ENCODE results near the gene SLC25A26. TPM values are rescaled to one million over a fixed set of nuclear protein-coding genes. Genes with fewer than 3 reads are reported as not detected.

The SLC25A26 gene
- total and polyA plus RNA-seq, 7 donors: 17.8 to 42.8 (median 22.4) TPM

- intact Hi-C loops (cut with DNase I): no loop called here
- TF ChIP-seq POLR2AphosphoS5 (IDR thresholded peaks at IDR 0.05) (no peak), POLR2A (IDR thresholded peaks at IDR 0.05) (no peak), EP300 (IDR thresholded peaks at IDR 0.05) (no peak), CTCF (IDR thresholded peaks at IDR 0.05) (no peak)
- no peak for DNase-seq
- no peaks in the 10 kb centered on the region for H3K9me3 ChIP-seq
- H3K27ac ChIP-seq: no peak overlapping the region
- H3K36me3 ChIP-seq: no peaks in the 10 kb centered on the region
- WGBS, 2 donors: 89 to 93% methylated on average over 1 of the region's 1 CpG
- no peak overlapping the region for H3K4me3 ChIP-seq
- peaks cover 0 to 20% (median 11%) of the 10 kb centered on the region in 4 donors for H3K4me1 ChIP-seq
- H3K27me3 ChIP-seq: no peaks in the 10 kb centered on the region
Measured at GRCh38 chr3:66355997-66356396, 135.2 kb downstream of the SLC25A26 start.

GRCh38 chr3:66361356-66361755 is 140.6 kb downstream of the SLC25A26 start:
- Histone ChIP-seq H3K4me3 (no peak overlapping the region), H3K4me1 (peaks cover 0 to 13% (median 5%) of the 10 kb centered on the region in 4 donors), H3K9me3 (no peaks in the 10 kb centered on the region), H3K27me3 (no peaks in the 10 kb centered on the region), H3K36me3 (no peaks in the 10 kb centered on the region), H3K27ac (no peak overlapping the region)
- no peak for DNase-seq
- intact Hi-C loops (cut with DNase I): no loop called here
- 95 to 97% methylated on average over 5 of the region's 5 CpGs for WGBS, 2 donors
- no peak for TF ChIP-seq POLR2A (IDR thresholded peaks at IDR 0.05)
- no peak for TF ChIP-seq EP300 (IDR thresholded peaks at IDR 0.05)
- no peak for TF ChIP-seq CTCF (IDR thresholded peaks at IDR 0.05)
- no peak for TF ChIP-seq POLR2AphosphoS5 (IDR thresholded peaks at IDR 0.05)

GRCh38 chr3:66362541-66362941 is 141.7 kb downstream of the SLC25A26 start:
- Histone ChIP-seq H3K27ac (peak overlapping the region in 2 of 4 donors; percentile 3 to 6), H3K36me3 (no peaks in the 10 kb centered on the region), H3K27me3 (no peaks in the 10 kb centered on the region), H3K9me3 (no peaks in the 10 kb centered on the region), H3K4me1 (peaks cover 0 to 13% (median 5%) of the 10 kb centered on the region in 4 donors), H3K4me3 (no peak overlapping the region)
- WGBS, 2 donors: 88 to 91% methylated on average over 3 of the region's 3 CpGs
- no peak for TF ChIP-seq POLR2AphosphoS5 (IDR thresholded peaks at IDR 0.05)
- TF ChIP-seq POLR2A (IDR thresholded peaks at IDR 0.05): no peak
- no peak for TF ChIP-seq EP300 (IDR thresholded peaks at IDR 0.05)
- TF ChIP-seq CTCF (IDR thresholded peaks at IDR 0.05): no peak
- intact Hi-C loops (cut with DNase I): no loop called here
- no peak for DNase-seq

- Histone ChIP-seq H3K4me3 (no peak overlapping the region), H3K4me1 (peaks cover 0 to 13% (median 5%) of the 10 kb centered on the region in 4 donors), H3K36me3 (no peaks in the 10 kb centered on the region), H3K27me3 (no peaks in the 10 kb centered on the region), H3K27ac (peak overlapping the region in 1 of 4 donors; percentile 3), H3K9me3 (no peaks in the 10 kb centered on the region)
- intact Hi-C loops (cut with DNase I): no loop called here
- peak in 1 of 4 donors; percentile 19 for TF ChIP-seq POLR2AphosphoS5 (IDR thresholded peaks at IDR 0.05)
- no peak for TF ChIP-seq EP300 (IDR thresholded peaks at IDR 0.05)
- TF ChIP-seq CTCF (IDR thresholded peaks at IDR 0.05): no peak
- WGBS, 2 donors: 95% methylated on average over 6 of the region's 6 CpGs
- DNase-seq: no peak
Measured at GRCh38 chr3:66363148-66363547, 142.3 kb downstream of the SLC25A26 start.

- WGBS, 2 donors: 70 to 80% methylated on average over 5 of the region's 5 CpGs
- Histone ChIP-seq H3K9me3 (no peaks in the 10 kb centered on the region), H3K27me3 (no peaks in the 10 kb centered on the region), H3K36me3 (no peaks in the 10 kb centered on the region), H3K4me1 (peaks cover 0 to 13% (median 5%) of the 10 kb centered on the region in 4 donors), H3K27ac (no peak overlapping the region), H3K4me3 (no peak overlapping the region)
- intact Hi-C loops (cut with DNase I): no loop called here
- TF ChIP-seq POLR2A (IDR thresholded peaks at IDR 0.05) (no peak), CTCF (IDR thresholded peaks at IDR 0.05) (no peak), EP300 (IDR thresholded peaks at IDR 0.05) (no peak), POLR2AphosphoS5 (IDR thresholded peaks at IDR 0.05) (no peak)
- DNase-seq: no peak
Measured at GRCh38 chr3:66365080-66365479, 144.3 kb downstream of the SLC25A26 start.

All from sigmoid colon (tissue), 7 donors.